Ishikawa (cell line): ENCODE results near the gene HEATR3.

Source experiments
- FOXM1 ChIP-seq: IDR thresholded peaks from 2 replicates; pipeline ENCODE4 v1.6.1; 2012; ENCODE audit warnings: low read depth, borderline replicate concordance
- RAD21 ChIP-seq: IDR thresholded peaks from 2 replicates; pipeline ENCODE4 v1.6.1; 2012; ENCODE audit warnings: low read depth
- TAF1 ChIP-seq: IDR thresholded peaks from 2 replicates; pipeline ENCODE4 v1.6.1; 2012; ENCODE audit warnings: low read depth, mild to moderate bottlenecking
- TCF12 ChIP-seq: IDR thresholded peaks from 2 replicates; pipeline ENCODE4 v1.6.1; 2012; ENCODE audit warnings: low read depth
- ZBTB7A ChIP-seq: IDR thresholded peaks from 2 replicates; pipeline ENCODE4 v1.6.1; 2012; ENCODE audit warnings: low read depth
- TF ChIP-seq, protein P1 (sequence below): IDR thresholded peaks from 2 replicates; pipeline ENCODE4 v1.6.1; 2012

DNA sequence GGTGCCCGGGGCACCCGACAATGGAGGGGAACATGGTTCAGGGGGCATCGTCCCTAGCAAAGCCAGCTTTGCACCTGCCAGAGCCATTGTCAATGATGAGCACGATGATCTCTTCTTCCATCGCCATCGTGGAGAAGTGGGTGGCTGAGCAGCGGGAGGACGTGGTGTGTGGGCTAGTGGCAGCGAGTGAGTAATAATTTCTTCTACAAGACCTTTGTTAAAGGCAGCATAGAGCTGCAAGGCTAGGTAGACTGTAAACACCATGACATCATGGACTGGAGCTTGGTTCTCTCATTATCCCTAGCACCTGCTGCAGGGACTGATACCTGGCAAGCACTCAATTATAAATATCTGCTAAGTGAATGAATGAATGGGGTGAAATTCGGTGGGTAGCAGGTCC, 6.7 kb upstream of the HEATR3 start:
- no peak for TF ChIP-seq RAD21
- no peak for TF ChIP-seq FOXM1
- TF ChIP-seq, protein P1, sequence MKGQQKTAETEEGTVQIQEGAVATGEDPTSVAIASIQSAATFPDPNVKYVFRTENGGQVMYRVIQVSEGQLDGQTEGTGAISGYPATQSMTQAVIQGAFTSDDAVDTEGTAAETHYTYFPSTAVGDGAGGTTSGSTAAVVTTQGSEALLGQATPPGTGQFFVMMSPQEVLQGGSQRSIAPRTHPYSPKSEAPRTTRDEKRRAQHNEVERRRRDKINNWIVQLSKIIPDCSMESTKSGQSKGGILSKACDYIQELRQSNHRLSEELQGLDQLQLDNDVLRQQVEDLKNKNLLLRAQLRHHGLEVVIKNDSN = no peak
- no peak for TF ChIP-seq ZBTB7A
- no peak for TF ChIP-seq TCF12
- no peak for TF ChIP-seq TAF1
